ENCODE results near the gene SPATA7.

The SPATA7 gene

DNA sequence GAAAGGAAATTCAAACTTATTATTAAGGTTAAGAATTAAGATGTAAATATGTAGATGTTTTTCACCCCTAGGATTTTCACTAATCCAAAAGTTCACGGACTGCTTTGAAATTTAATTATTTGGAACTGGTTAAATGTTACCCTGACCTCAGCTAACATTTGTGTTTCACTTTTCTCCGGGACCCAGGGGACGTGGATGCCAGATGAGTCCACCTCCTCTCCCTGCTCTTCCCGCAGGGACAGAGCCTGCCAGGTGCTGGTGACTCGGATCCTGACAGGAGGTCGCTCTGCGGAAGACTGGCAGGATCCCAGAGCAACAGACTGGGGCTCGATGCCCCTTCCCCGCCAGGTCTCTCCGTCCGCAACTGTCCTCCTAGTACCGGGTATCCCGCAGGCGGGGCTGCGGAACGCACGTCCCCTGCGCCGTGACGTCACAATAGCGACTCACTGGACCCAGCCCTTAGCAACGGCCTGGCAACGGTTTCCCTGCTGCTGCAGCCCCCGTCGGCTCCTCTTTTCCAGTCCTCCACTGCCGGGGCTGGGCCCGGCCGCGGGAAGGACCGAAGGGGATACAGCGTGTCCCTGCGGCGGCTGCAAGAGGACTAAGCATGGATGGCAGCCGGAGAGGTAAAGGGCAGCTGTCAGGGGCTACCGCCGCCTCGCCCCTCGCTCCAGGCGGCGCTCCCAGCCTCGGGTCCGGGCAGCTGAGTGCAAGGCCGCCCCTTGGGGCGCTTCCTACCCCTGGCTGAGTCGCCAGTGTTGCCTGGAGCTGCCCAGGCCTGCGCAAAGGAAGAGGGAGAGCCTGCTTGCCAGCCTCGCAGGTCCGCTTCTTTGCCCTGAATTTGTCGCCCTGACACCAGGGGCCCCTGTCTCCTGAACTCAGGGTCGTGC is at the start of gene SPATA7:
Gene SPATA7, plus strand, starts transcription at position 446 of the 890 bp plus-strand sequence. Its CDS starts 162 bp downstream, at position 608.
- DNase-seq = peak; percentile 86 to 89
- TF ChIP-seq POLR2A (IDR thresholded peaks at IDR 0.05; ENCODE audit: low read length) = peak; percentile 88
- TF ChIP-seq GATA1 (IDR thresholded peaks at IDR 0.05; ENCODE audit: low read depth, low read length) = no peak

DNA sequence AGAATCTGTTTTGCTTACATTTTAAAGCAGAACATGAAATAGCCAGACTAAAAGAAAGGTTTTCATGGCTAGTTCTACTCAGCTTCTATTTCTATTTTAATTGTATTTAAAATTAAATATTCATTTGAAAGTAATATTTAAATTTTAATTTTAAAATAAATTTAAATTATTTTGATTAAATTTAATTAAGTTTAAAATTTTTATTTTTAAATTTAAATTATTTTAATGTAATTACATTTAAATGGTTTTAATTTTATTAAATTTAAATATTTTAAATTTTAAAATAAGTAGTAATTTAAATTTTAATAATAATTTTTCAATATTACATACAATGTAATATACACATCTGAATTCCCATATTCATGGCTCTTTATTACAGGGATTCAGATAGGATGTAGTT is 45.1 kb upstream of the SPATA7 start:
- TF ChIP-seq POLR2A (IDR thresholded peaks at IDR 0.05; ENCODE audit: low read length) (no peak), GATA1 (IDR thresholded peaks at IDR 0.05; ENCODE audit: low read depth, low read length) (no peak)
- no peak for DNase-seq

- DNase-seq = no peak
- TF ChIP-seq POLR2A (IDR thresholded peaks at IDR 0.05; ENCODE audit: low read length) = no peak
- no peak for TF ChIP-seq GATA1 (IDR thresholded peaks at IDR 0.05; ENCODE audit: low read depth, low read length)
Measured at GRCh38 chr14:88342980-88343379, 42.5 kb upstream of the SPATA7 start.

DNA sequence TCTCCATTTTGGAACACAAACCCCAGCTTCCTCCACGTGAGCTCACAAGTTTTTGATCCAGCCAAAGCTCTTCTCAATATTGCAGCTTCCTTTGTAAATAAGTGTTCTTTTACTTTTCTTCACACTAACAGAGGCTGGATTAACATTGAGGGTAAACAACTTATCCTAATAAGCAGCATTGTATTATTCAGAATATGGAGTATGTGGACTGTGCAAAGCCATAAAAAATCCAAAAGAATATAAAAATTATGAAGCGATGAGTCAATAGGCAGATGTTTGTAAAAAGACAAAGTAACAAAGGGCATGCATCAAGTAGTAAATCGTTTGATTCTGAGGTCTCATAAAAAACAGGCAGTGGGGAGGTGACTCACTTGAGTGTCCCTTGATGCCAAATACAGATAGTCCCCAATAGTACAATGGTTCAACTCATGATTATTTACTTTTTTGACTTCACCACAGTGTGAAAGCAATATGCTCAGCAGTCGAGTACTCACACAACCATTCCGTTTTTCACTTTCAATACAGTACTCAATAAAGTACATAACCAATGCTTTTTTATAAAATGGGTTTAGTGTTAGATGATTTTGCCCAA is 39.3 kb upstream of the SPATA7 start:
- no peak for DNase-seq
- TF ChIP-seq GATA1 (IDR thresholded peaks at IDR 0.05; ENCODE audit: low read depth, low read length) = no peak
- no peak for TF ChIP-seq POLR2A (IDR thresholded peaks at IDR 0.05; ENCODE audit: low read length)

DNA sequence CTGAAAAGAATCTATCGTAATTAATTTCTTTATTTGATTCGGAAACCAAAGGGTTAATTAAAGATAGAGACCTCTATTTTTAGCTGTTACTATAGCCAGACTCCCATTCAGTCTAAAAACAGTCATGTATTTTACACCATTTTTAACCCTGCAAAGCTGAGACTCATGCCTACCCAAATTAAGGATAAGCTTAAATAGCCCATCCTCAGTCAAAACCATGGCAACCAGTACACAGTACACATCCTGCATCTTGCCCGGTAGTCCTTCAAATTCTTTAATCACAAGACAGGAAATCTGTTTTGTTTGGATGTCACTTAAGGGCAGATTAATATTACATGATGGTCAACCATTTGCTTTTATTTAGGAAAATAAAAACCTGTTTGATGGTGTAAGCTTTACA is 36.9 kb upstream of the SPATA7 start:
- TF ChIP-seq POLR2A (IDR thresholded peaks at IDR 0.05; ENCODE audit: low read length) (no peak), GATA1 (IDR thresholded peaks at IDR 0.05; ENCODE audit: low read depth, low read length) (no peak)
- no peak for DNase-seq

DNA sequence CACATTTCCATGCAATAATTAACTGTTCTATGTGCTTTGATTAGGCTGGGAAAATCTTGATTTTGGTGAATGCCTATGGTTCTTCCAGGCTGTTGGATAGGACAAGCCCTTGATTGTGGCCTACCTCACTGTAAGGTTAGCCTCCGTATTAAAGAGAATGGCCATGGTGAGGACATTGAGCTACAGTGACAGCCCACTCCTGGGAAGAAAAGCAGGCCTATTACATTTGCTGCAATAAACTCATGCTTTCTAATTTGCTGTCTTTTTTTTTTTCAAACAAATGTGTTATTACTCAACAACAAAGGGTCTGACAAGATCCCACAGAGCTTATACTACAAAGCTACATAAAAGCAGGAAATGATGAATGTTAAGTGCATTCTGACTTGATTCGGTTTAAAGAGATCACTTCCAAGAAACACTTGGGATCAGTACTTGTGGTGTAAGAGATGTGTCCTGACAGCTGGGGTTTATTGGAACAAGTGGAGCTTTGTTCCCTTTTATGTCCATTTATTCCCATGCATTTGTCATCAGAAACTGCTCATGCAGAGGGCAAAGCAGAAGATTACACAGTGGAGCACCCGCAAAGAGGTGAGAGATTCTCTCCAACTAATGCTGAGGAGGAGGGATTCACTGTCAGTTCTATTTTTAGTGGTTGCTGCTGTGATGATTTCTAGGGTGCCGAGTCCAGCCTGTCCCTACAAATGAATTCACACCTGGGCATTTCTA is 33.3 kb upstream of the SPATA7 start:
- TF ChIP-seq GATA1 (IDR thresholded peaks at IDR 0.05; ENCODE audit: low read depth, low read length) = no peak
- TF ChIP-seq POLR2A (IDR thresholded peaks at IDR 0.05; ENCODE audit: low read length) = no peak
- no peak for DNase-seq

DNA sequence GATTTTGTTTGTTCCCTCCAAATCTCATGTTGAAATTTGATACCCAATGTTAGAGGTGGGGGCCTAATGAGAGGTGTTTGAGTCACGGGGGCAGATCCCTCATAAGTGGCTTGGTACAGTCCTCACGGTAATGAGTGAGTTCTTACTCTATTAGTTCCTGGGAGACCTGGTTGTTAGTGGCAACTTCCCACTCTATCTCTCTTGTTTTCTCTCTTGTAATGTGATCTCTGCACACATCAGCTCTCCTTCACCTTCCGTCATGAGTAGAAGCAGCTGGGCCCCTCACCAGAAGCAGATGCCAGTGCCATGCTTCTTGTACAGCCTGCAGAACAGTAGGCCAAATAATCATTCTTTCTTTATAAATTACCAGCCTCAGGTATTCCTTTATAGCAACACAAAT is 32.8 kb upstream of the SPATA7 start:
- TF ChIP-seq GATA1 (IDR thresholded peaks at IDR 0.05; ENCODE audit: low read depth, low read length) (no peak), POLR2A (IDR thresholded peaks at IDR 0.05; ENCODE audit: low read length) (no peak)
- DNase-seq = no peak

DNA sequence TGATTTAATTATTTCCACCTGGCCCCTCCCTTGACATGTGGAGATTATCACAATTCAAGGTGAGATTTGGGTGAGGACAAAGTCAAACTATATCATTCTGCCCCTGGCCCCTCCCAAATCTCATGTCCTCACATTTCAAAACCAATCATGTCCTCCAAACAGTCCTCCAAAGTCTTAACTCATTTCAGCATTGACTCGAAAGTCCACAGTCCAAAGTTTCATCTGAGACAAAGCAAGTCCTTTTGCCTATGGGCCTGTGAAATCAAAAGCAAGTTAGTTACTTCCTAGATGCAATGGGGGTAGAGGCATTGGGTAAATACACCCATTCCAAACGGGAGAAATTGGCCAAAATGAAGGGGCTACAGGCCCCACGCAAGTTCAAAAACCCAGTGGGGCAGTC is 31.1 kb upstream of the SPATA7 start:
- TF ChIP-seq GATA1 (IDR thresholded peaks at IDR 0.05; ENCODE audit: low read depth, low read length) = no peak
- no peak for TF ChIP-seq POLR2A (IDR thresholded peaks at IDR 0.05; ENCODE audit: low read length)
- no peak for DNase-seq

- no peak for TF ChIP-seq GATA1 (IDR thresholded peaks at IDR 0.05; ENCODE audit: low read depth, low read length)
- TF ChIP-seq POLR2A (IDR thresholded peaks at IDR 0.05; ENCODE audit: low read length) = no peak
- no peak for DNase-seq
Measured at GRCh38 chr14:88359500-88359899, 26.0 kb upstream of the SPATA7 start.

GRCh38 chr14:88363644-88364043 is 21.8 kb upstream of the SPATA7 start:
- no peak for TF ChIP-seq GATA1 (IDR thresholded peaks at IDR 0.05; ENCODE audit: low read depth, low read length)
- no peak for TF ChIP-seq POLR2A (IDR thresholded peaks at IDR 0.05; ENCODE audit: low read length)
- DNase-seq = no peak

DNA sequence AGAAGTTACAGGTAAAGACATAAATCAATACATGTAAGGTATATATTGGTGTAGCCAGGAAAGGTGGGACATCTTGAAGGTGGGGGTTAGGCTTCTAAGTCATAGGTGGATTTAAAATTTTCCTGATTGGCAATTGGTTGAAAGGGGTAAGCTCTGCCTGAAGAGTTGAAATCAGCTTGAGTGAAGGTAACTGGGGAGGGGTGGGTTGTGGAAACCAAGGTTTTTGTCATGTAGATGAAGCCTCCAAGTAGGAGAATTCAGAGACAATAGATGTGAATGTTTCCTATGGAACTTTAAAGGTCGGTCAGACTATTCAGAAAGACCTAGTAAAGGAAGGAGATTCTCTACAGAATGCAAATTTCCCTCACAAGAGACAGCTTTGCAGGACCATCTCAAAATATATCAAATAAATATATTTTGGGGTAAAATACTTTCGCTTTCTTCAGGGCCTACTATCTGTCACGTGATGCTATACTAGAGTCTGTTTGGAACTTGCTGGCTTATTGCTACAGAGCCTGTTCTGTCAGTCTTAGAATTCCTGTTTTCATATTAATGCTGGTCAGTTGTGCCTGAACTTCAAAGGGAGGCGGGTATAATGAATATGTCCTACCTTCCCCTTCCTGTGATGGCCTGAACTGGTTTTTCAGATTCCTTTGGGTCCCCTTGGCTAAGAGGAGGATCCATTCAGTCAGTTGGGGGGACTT is 20.6 kb upstream of the SPATA7 start:
- TF ChIP-seq POLR2A (IDR thresholded peaks at IDR 0.05; ENCODE audit: low read length) (no peak), GATA1 (IDR thresholded peaks at IDR 0.05; ENCODE audit: low read depth, low read length) (no peak)
- DNase-seq = no peak

- TF ChIP-seq GATA1 (IDR thresholded peaks at IDR 0.05; ENCODE audit: low read depth, low read length) (no peak), POLR2A (IDR thresholded peaks at IDR 0.05; ENCODE audit: low read length) (no peak)
- no peak for DNase-seq
Measured at GRCh38 chr14:88369496-88369895, 16.0 kb upstream of the SPATA7 start.

- no peak for DNase-seq
- TF ChIP-seq GATA1 (IDR thresholded peaks at IDR 0.05; ENCODE audit: low read depth, low read length) = no peak
Measured at GRCh38 chr14:88379706-88380343, 5.6 kb upstream of the SPATA7 start.

Data from erythroblast (primary cell).